Neutrophil (primary cell): Measurements from ENCODE around the gene ATP8B3.

Experiments
- H3K27ac ChIP-seq: fragments of 200-600 bp; sonication (generic); 2 replicates; pipeline ENCODE4 v1.5.1; 2016; ENCODE audit warnings: mild to moderate bottlenecking, moderate library complexity
- H3K27me3 ChIP-seq: fragments of 200-600 bp; sonication (generic); 2 replicates; pipeline ENCODE4 v1.6.0; 2016; ENCODE audit warnings: mild to moderate bottlenecking
- H3K36me3 ChIP-seq: fragments of 200-600 bp; sonication (generic); 2 replicates; pipeline ENCODE4 v1.5.1; 2017
- H3K4me1 ChIP-seq, 2 experiments: fragments of 200-600 bp in 1 of 2; sonication (generic) in 1 of 2; 1 replicate in 1 of 2; 2 replicates in 1 of 2; pipeline versions ENCODE4 v1.5.1 to v1.6.1; 2013 to 2016; ENCODE audit warnings: low read depth in 1 of 2, low read length in 1 of 2, mild to moderate bottlenecking in 1 of 2, moderate library complexity in 1 of 2; ENCODE audit not compliant: control insufficient read depth in 1 of 2, insufficient read depth in 1 of 2
- H3K4me3 ChIP-seq, 2 experiments: fragments of 200-600 bp in 1 of 2; sonication (generic) in 1 of 2; 1 replicate in 1 of 2; 2 replicates in 1 of 2; pipeline ENCODE4 v1.5.1; 2013 to 2016; ENCODE audit warnings: low read depth in 1 of 2, low read length in 1 of 2, mild to moderate bottlenecking in 1 of 2, moderate library complexity in 1 of 2
- H3K9me3 ChIP-seq: fragments of 200-600 bp; sonication (generic); 2 replicates; pipeline ENCODE4 v1.5.1; 2016
- CTCF ChIP-seq: fragments of 200-600 bp; sonication (generic); IDR thresholded peaks from 2 replicates; pipeline ENCODE4 v1.5.1; 2016; ENCODE audit warnings: antibody characterized with exemption

The ATP8B3 gene

GRCh38 chr19:1766800-1767352 lies 45.2 kb downstream of the ATP8B3 start:
- H3K4me3 ChIP-seq: no peak overlapping the region
- H3K36me3 ChIP-seq: no peaks in the 10 kb centered on the region
- H3K9me3 ChIP-seq: no peaks in the 10 kb centered on the region
- no peak for TF ChIP-seq CTCF
- no peaks in the 10 kb centered on the region for H3K4me1 ChIP-seq
- H3K27me3 ChIP-seq: peaks cover 100% of the 10 kb centered on the region
- H3K27ac ChIP-seq: no peak overlapping the region

GRCh38 chr19:1765904-1766799 lies 45.9 kb downstream of the ATP8B3 start:
- Histone ChIP-seq H3K36me3 (no peaks in the 10 kb centered on the region), H3K4me1 (no peaks in the 10 kb centered on the region), H3K4me3 (no peak overlapping the region), H3K9me3 (no peaks in the 10 kb centered on the region), H3K27me3 (peaks cover 100% of the 10 kb centered on the region), H3K27ac (no peak overlapping the region)
- no peak for TF ChIP-seq CTCF

- Histone ChIP-seq H3K4me1 (no peaks in the 10 kb centered on the region), H3K9me3 (no peaks in the 10 kb centered on the region), H3K27me3 (peaks cover 100% of the 10 kb centered on the region), H3K36me3 (no peaks in the 10 kb centered on the region), H3K27ac (no peak overlapping the region), H3K4me3 (no peak overlapping the region)
- no peak for TF ChIP-seq CTCF
These were observed 46.7 kb downstream of the ATP8B3 start for GRCh38 chr19:1765232-1765903.

- no peaks in the 10 kb centered on the region for H3K4me1 ChIP-seq
- H3K27me3 ChIP-seq: peaks cover 100% of the 10 kb centered on the region
These were observed 47.3 kb downstream of the ATP8B3 start for GRCh38 chr19:1764729-1765128.

More at GRCh38 chr19:1764729-1765128, 47.3 kb downstream of the ATP8B3 start:
- Histone ChIP-seq H3K27ac (no peak overlapping the region), H3K4me3 (no peak overlapping the region), H3K36me3 (no peaks in the 10 kb centered on the region), H3K9me3 (no peaks in the 10 kb centered on the region)
- TF ChIP-seq CTCF: no peak
